NCI-H748 (cell line): Measurements from ENCODE around the gene VPS13D.
"Not testable (repeated sequence)": the region's sequence is repeated elsewhere in the genome, so short reads cannot be mapped to it uniquely, and the experiment has no call there.

Experiments used
- DNase-seq: peaks from one replicate; lab custom pipeline; 2025; ENCODE audit not compliant: unreplicated experiment; lab: John Stamatoyannopoulos, UW

The VPS13D gene

GRCh38 chr1:12196641-12197482 lies 33.0 kb upstream of the VPS13D start:
- no peak for DNase-seq

GRCh38 chr1:12197483-12197880 lies 32.3 kb upstream of the VPS13D start:
- DNase-seq: no peak

GRCh38 chr1:12200208-12200607 lies 29.6 kb upstream of the VPS13D start:
- DNase-seq: no peak

GRCh38 chr1:12201352-12202189 lies 28.3 kb upstream of the VPS13D start:
- no peak for DNase-seq

GRCh38 chr1:12202190-12202497 lies 27.7 kb upstream of the VPS13D start:
- DNase-seq: no peak

GRCh38 chr1:12202577-12202976 lies 27.3 kb upstream of the VPS13D start:
- DNase-seq: no peak

- no peak for DNase-seq
Measured at GRCh38 chr1:12203216-12204007, 26.4 kb upstream of the VPS13D start.

- no peak for DNase-seq
Measured at GRCh38 chr1:12204140-12204539, 25.7 kb upstream of the VPS13D start.

GRCh38 chr1:12204754-12205658 lies 24.8 kb upstream of the VPS13D start:
- DNase-seq: no peak

- no peak for DNase-seq
Measured at GRCh38 chr1:12206238-12206637, 23.6 kb upstream of the VPS13D start.

- peak; percentile 6 for DNase-seq
Measured at GRCh38 chr1:12206792-12207424, 22.9 kb upstream of the VPS13D start.

- DNase-seq: no peak
Measured at GRCh38 chr1:12208271-12208670, 21.6 kb upstream of the VPS13D start.

GRCh38 chr1:12208764-12209494 lies 20.9 kb upstream of the VPS13D start:
- peak; percentile 48 for DNase-seq

GRCh38 chr1:12209495-12209832 lies 20.4 kb upstream of the VPS13D start:
- no peak for DNase-seq

GRCh38 chr1:12215118-12215961 lies 14.5 kb upstream of the VPS13D start:
- no peak for DNase-seq

GRCh38 chr1:12219800-12220199 lies 10.0 kb upstream of the VPS13D start:
- DNase-seq: no peak

GRCh38 chr1:12220890-12221289 lies 8.9 kb upstream of the VPS13D start:
- DNase-seq: no peak

- not testable (repeated sequence) for DNase-seq
Measured at GRCh38 chr1:12222700-12223099, 7.1 kb upstream of the VPS13D start.

- DNase-seq: not testable (repeated sequence)
Measured at GRCh38 chr1:12224092-12224491, 5.7 kb upstream of the VPS13D start.
